Endometrial microvascular endothelial cells (primary cell): Measurements from ENCODE around the gene GIT2. TPM values are rescaled to one million over a fixed set of nuclear protein-coding genes. Genes with fewer than 3 reads are reported as not detected.
"Not testable (repeated sequence)": the region's sequence is repeated elsewhere in the genome, so short reads cannot be mapped to it uniquely, and the experiment has no call there.

Experiments
- in situ Hi-C: cut with HindIII; loops from 2 replicates; pipeline ENCODE4 v1.10.0; 2017; ENCODE audit warnings: low sequenced_read_pairs, low pct_unique_long_range_greater_than_20kb; ENCODE audit errors: inconsistent ontology term
- total RNA-seq: library from RNA; depleted of rRNA; stranded (reverse); fragments of >200 nt; gene quantifications from one replicate; pipeline ENCODE4 v1.2.3, GENCODE V29; 2015; ENCODE audit errors: inconsistent ontology term

Gene GIT2
- total RNA-seq, 1 donor from 2014 or later = 39.9 TPM

GRCh38 chr12:109987615-109988014 lies 8.6 kb downstream of the GIT2 start:
- in situ Hi-C loops = no loop called here

- in situ Hi-C loops = not testable (repeated sequence)
These were observed 9.9 kb downstream of the GIT2 start for GRCh38 chr12:109986236-109986635.

GRCh38 chr12:109983432-109984142 lies 12.6 kb downstream of the GIT2 start:
- in situ Hi-C loops = no loop called here

- in situ Hi-C loops = no loop called here
These were observed 14.0 kb downstream of the GIT2 start for GRCh38 chr12:109982210-109982609.

- in situ Hi-C loops = no loop called here
These were observed 14.9 kb downstream of the GIT2 start for GRCh38 chr12:109981311-109981710.

GRCh38 chr12:109972821-109973220 lies 23.3 kb downstream of the GIT2 start:
- in situ Hi-C loops = no loop called here

- in situ Hi-C loops = no loop called here
These were observed 27.4 kb downstream of the GIT2 start for GRCh38 chr12:109968801-109969200.

GRCh38 chr12:109968032-109968420 lies 28.1 kb downstream of the GIT2 start:
- in situ Hi-C loops = no loop called here

- in situ Hi-C loops = no loop called here
These were observed 28.7 kb downstream of the GIT2 start for GRCh38 chr12:109967383-109968031.

GRCh38 chr12:109966546-109966945 lies 29.6 kb downstream of the GIT2 start:
- in situ Hi-C loops = no loop called here

GRCh38 chr12:109963743-109964429 lies 32.3 kb downstream of the GIT2 start:
- in situ Hi-C loops = no loop called here

- in situ Hi-C loops = no loop called here
These were observed 32.8 kb downstream of the GIT2 start for GRCh38 chr12:109963330-109963729.

- in situ Hi-C loops = no loop called here
These were observed 33.8 kb downstream of the GIT2 start for GRCh38 chr12:109962398-109962797.

- in situ Hi-C loops = no loop called here
These were observed 34.6 kb downstream of the GIT2 start for GRCh38 chr12:109961612-109962011.

- in situ Hi-C loops = no loop called here
These were observed 35.0 kb downstream of the GIT2 start for GRCh38 chr12:109961201-109961600.

GRCh38 chr12:109959411-109960093 lies 36.6 kb downstream of the GIT2 start:
- in situ Hi-C loops = no loop called here

- in situ Hi-C loops = no loop called here
These were observed 37.8 kb downstream of the GIT2 start for GRCh38 chr12:109958374-109958773.

- in situ Hi-C loops = no loop called here
These were observed 42.5 kb downstream of the GIT2 start for GRCh38 chr12:109953656-109954055.

GRCh38 chr12:109952873-109953272 lies 43.3 kb downstream of the GIT2 start:
- in situ Hi-C loops = no loop called here
